Osteocyte (in vitro differentiated cells): ENCODE results near the gene KLK1. TPM values are rescaled to one million over a fixed set of nuclear protein-coding genes. Genes with fewer than 3 reads are reported as not detected.

Experiments used
- DNase-seq: peaks from one replicate; pipeline ENCODE4 v3.0.0; 2021; ENCODE audit warnings: mixed read lengths; ENCODE audit not compliant: unreplicated experiment; ENCODE audit errors: extremely low spot score
- H3K27ac Mint-ChIP-seq: one replicate; pipeline ENCODE4 v1.8.0; 2021; ENCODE audit warnings: mild to moderate bottlenecking, mixed read lengths; ENCODE audit not compliant: unreplicated experiment
- H3K27me3 Mint-ChIP-seq: one replicate; pipeline ENCODE4 v1.8.0; 2021; ENCODE audit warnings: mixed read lengths; ENCODE audit not compliant: unreplicated experiment
- H3K36me3 Mint-ChIP-seq: one replicate; pipeline ENCODE4 v1.8.0; 2021; ENCODE audit warnings: mixed read lengths; ENCODE audit not compliant: unreplicated experiment
- H3K4me1 Mint-ChIP-seq: one replicate; pipeline ENCODE4 v1.8.0; 2021; ENCODE audit warnings: mixed read lengths; ENCODE audit not compliant: unreplicated experiment
- H3K4me3 Mint-ChIP-seq: one replicate; pipeline ENCODE4 v1.8.0; 2021; ENCODE audit warnings: mild to moderate bottlenecking, moderate library complexity, mixed read lengths; ENCODE audit not compliant: unreplicated experiment
- H3K9me3 Mint-ChIP-seq: one replicate; pipeline ENCODE4 v1.8.0; 2021; ENCODE audit warnings: mixed read lengths; ENCODE audit not compliant: unreplicated experiment
- total RNA-seq: library from RNA; stranded (reverse); gene quantifications from 2 replicates; pipeline ENCODE4 v1.2.1, GENCODE V29; 2021
- TF ChIP-seq, protein P1 (sequence below): fragments of 200-600 bp; sonication (generic); IDR thresholded peaks from 2 replicates; pipeline ENCODE4 v1.5.0; 2021; ENCODE audit warnings: antibody characterized with exemption, mild to moderate bottlenecking, moderate library complexity

KLK1 gene
- total RNA-seq, 1 donor from 2014 or later, result not detected

- Mint-ChIP-seq H3K9me3 (no peaks in the 10 kb centered on the region), H3K27me3 (no peaks in the 10 kb centered on the region), H3K36me3 (no peaks in the 10 kb centered on the region), H3K4me3 (no peak within 1 kb of the TSS), H3K27ac (no peak within 1 kb of the TSS), H3K4me1 (peaks cover 9% of the 10 kb centered on the region)
- TF ChIP-seq, protein P1, sequence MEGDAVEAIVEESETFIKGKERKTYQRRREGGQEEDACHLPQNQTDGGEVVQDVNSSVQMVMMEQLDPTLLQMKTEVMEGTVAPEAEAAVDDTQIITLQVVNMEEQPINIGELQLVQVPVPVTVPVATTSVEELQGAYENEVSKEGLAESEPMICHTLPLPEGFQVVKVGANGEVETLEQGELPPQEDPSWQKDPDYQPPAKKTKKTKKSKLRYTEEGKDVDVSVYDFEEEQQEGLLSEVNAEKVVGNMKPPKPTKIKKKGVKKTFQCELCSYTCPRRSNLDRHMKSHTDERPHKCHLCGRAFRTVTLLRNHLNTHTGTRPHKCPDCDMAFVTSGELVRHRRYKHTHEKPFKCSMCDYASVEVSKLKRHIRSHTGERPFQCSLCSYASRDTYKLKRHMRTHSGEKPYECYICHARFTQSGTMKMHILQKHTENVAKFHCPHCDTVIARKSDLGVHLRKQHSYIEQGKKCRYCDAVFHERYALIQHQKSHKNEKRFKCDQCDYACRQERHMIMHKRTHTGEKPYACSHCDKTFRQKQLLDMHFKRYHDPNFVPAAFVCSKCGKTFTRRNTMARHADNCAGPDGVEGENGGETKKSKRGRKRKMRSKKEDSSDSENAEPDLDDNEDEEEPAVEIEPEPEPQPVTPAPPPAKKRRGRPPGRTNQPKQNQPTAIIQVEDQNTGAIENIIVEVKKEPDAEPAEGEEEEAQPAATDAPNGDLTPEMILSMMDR, result no peak
- no peak for DNase-seq
Measured at GRCh38 chr19:50833117-50833801, 9.7 kb upstream of the KLK1 start, which contains the start of gene KLK15. Gene KLK15, minus strand, starts transcription at chr19:50833574. Its CDS starts 2,082 bp downstream, at chr19:50831492.

- no peaks in the 10 kb centered on the region for H3K27me3 Mint-ChIP-seq
- no peak overlapping the region for H3K4me3 Mint-ChIP-seq
- DNase-seq, result no peak
- H3K4me1 Mint-ChIP-seq, result peaks cover 9% of the 10 kb centered on the region
- TF ChIP-seq, protein P1, result no peak
- no peak overlapping the region for H3K27ac Mint-ChIP-seq
- H3K36me3 Mint-ChIP-seq, result no peaks in the 10 kb centered on the region
- H3K9me3 Mint-ChIP-seq, result no peaks in the 10 kb centered on the region
Measured at GRCh38 chr19:50832666-50833065, 9.1 kb upstream of the KLK1 start.

GRCh38 chr19:50831026-50831396, 7.4 kb upstream of the KLK1 start:
- Mint-ChIP-seq H3K4me3 (no peak overlapping the region), H3K36me3 (no peaks in the 10 kb centered on the region), H3K4me1 (peaks cover 7% of the 10 kb centered on the region), H3K27me3 (no peaks in the 10 kb centered on the region), H3K9me3 (no peaks in the 10 kb centered on the region), H3K27ac (no peak overlapping the region)
- TF ChIP-seq, protein P1, result no peak
- no peak for DNase-seq

DNA sequence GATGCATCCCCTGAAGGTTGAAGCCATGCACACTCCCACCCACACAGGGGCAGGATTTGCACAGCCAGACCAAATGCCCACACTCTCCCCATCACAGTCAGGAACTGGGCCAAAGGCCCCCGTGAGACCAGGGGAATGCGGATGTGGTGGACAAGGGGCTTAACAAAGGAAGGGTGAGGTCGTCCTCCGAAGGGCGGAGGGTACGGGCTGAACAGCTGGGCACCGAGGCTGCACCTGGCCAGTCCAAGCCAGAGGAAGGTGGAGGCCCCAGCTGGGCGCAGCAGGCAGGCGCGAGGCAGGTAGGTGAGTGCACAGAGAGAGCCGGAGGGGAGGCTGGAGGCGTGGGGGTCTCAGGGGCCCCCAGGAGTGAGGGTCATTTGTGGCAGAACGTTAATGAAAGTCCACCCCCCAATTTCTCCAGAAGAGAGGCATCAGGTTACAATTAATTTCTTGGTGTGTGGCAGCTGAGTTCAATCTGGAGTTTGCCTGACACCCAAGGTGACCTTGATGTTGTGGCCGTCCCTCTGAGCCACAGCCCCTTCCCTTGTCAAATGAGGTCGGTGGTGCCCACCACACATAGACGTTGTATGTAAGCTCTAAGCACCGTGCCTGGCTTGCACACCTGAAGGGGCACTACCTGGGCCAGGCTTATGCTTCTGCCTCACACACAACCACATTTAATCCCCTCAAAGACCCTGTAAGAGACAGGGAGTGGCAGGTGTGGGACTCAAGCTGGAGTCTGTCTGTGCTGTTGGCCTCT, 6.9 kb upstream of the KLK1 start:
- Mint-ChIP-seq H3K4me1 (peaks cover 5% of the 10 kb centered on the region), H3K4me3 (no peak overlapping the region), H3K9me3 (no peaks in the 10 kb centered on the region), H3K27me3 (no peaks in the 10 kb centered on the region), H3K27ac (no peak overlapping the region), H3K36me3 (no peaks in the 10 kb centered on the region)
- TF ChIP-seq, protein P1, result no peak
- DNase-seq, result no peak

DNA sequence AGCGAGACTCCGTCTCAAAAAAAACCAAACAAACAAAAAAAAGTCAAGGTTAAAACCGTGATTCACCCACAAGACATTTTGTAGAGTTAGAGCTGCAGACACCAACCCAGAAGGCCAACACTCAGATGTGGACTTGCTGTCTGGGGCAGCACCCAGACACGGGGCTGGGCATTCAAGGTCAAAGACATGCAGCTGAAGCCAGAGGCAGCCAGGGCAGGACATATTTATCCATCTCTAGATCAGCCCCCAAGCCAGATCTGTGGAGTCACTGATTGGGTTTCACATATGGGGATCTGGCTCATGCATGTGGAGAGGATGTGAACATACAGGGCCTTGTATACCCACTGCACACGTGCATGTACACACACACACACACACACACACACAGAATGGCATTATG, 6.2 kb upstream of the KLK1 start:
- no peaks in the 10 kb centered on the region for H3K4me1 Mint-ChIP-seq
- H3K4me3 Mint-ChIP-seq, result no peak overlapping the region
- TF ChIP-seq, protein P1, result no peak
- H3K27me3 Mint-ChIP-seq, result no peaks in the 10 kb centered on the region
- no peaks in the 10 kb centered on the region for H3K36me3 Mint-ChIP-seq
- DNase-seq, result no peak
- no peak overlapping the region for H3K27ac Mint-ChIP-seq
- no peaks in the 10 kb centered on the region for H3K9me3 Mint-ChIP-seq
